ENCODE results near the gene SLC9A7. TPM values are rescaled to one million over a fixed set of nuclear protein-coding genes. Genes with fewer than 3 reads are reported as not detected.

Gene SLC9A7
- total and polyA plus RNA-seq, 2 experiments from 2014 or later: 2.5 to 15.4 TPM

- Mint-ChIP-seq H3K4me1 (no peaks in the 10 kb centered on the region), H3K4me3 (no peak overlapping the region), H3K27me3 (ENCODE audit: insufficient read depth, low read depth, poor library complexity) (peaks cover 2% of the 10 kb centered on the region), H3K27ac (no peak overlapping the region), H3K36me3 (ENCODE audit: low read depth) (peaks cover 37% of the 10 kb centered on the region), H3K9me3 (no peaks in the 10 kb centered on the region)
- Histone ChIP-seq H3K36me3 (ENCODE audit: insufficient read depth) (no peaks in the 10 kb centered on the region), H3K9me2 (ENCODE audit: insufficient read depth) (no peaks in the 10 kb centered on the region), H3K4me1 (ENCODE audit: insufficient read depth) (no peaks in the 10 kb centered on the region), H3K27me3 (ENCODE audit: insufficient read depth) (no peaks in the 10 kb centered on the region), H3F3A (replicated peaks; ENCODE audit: low read depth) (no peaks in the 10 kb centered on the region), H4K20me1 (replicated peaks; ENCODE audit: insufficient read depth) (no peaks in the 10 kb centered on the region), H3K4me2 (no peak overlapping the region), H3K4me3 (no peak overlapping the region), H3K27ac (ENCODE audit: low read depth) (no peak overlapping the region), H3K79me2 (replicated peaks; ENCODE audit: insufficient read depth) (no peaks in the 10 kb centered on the region), H2AFZ (no peak overlapping the region)
- no peak for ATAC-seq
- no peak for DNase-seq (ENCODE audit: low spot score)
- TF ChIP-seq CTCF (conservative IDR thresholded peaks at IDR 0.05; ENCODE audit: low read depth in 2 of 2) (no peak), ETS1 (IDR thresholded peaks at IDR 0.05) (no peak), EZH2 (IDR thresholded peaks at IDR 0.05; ENCODE audit: low read depth, unreplicated experiment) (no peak), REST (IDR thresholded peaks at IDR 0.05; ENCODE audit: unreplicated experiment) (no peak), CREB1 (CRISPR knock-in tag; IDR thresholded peaks at IDR 0.05; ENCODE audit: low read depth) (no peak), STAT1 (IDR thresholded peaks at IDR 0.05; ENCODE audit: unreplicated experiment) (no peak), ZNF331 (CRISPR knock-in tag; IDR thresholded peaks at IDR 0.05; ENCODE audit: low read depth) (no peak), EZH2phosphoT487 (IDR thresholded peaks at IDR 0.05; ENCODE audit: unreplicated experiment) (no peak), NANOG (IDR thresholded peaks at IDR 0.05; ENCODE audit: borderline replicate concordance) (no peak), JUNB (IDR thresholded peaks at IDR 0.05; ENCODE audit: unreplicated experiment) (no peak), POLR2AphosphoS5 (IDR thresholded peaks at IDR 0.05; ENCODE audit: low read depth) (no peak), ZNF114 (CRISPR knock-in tag; IDR thresholded peaks at IDR 0.05) (no peak), ZNF462 (CRISPR knock-in tag; IDR thresholded peaks at IDR 0.05) (no peak)
Measured at GRCh38 chrX:46666831-46667230, 92.1 kb downstream of the SLC9A7 start.

Data from GM23338 (cell line).